K562 (cell line): Measurements from ENCODE around the gene LRP2. TPM values are rescaled to one million over a fixed set of nuclear protein-coding genes. Genes with fewer than 3 reads are reported as not detected.

Experiments used
- ARID1B ChIP-seq: fragments of 450-650 bp; IDR thresholded peaks from 2 replicates; pipeline ENCODE4 v1.6.1; 2016; ENCODE audit warnings: antibody characterized with exemption, mild to moderate bottlenecking, inconsistent platforms
- CBX1 ChIP-seq: sonication (generic); IDR thresholded peaks from 2 replicates; pipeline ENCODE4 v1.6.1; 2016; ENCODE audit warnings: antibody characterized with exemption, low read depth, mild to moderate bottlenecking
- CHAMP1 ChIP-seq: fragments of 450-650 bp; IDR thresholded peaks from 2 replicates; pipeline ENCODE4 v1.6.1; 2016; ENCODE audit warnings: mild to moderate bottlenecking
- ILK ChIP-seq: fragments of 450-650 bp; IDR thresholded peaks from 2 replicates; pipeline ENCODE4 v1.6.1; 2016; ENCODE audit warnings: missing genetic modification characterization, low read depth, mild to moderate bottlenecking, missing compliant biosample characterization, moderate library complexity, borderline replicate concordance
- MLLT1 ChIP-seq, 2 experiments: fragments of 450-650 bp; IDR thresholded peaks; 2 replicates each; pipeline ENCODE4 v1.6.1; 2016
- MXD1 ChIP-seq: fragments of 250-450 bp; sonication (Bioruptor Pico); IDR thresholded peaks from 2 replicates; pipeline ENCODE4 v1.8.0; 2021; ENCODE audit warnings: borderline replicate concordance, mild to moderate bottlenecking, moderate library complexity; ENCODE audit not compliant: poor library complexity, severe bottlenecking
- PHF20 ChIP-seq: fragments of 450-650 bp; IDR thresholded peaks from 2 replicates; pipeline ENCODE4 v1.6.1; 2018; ENCODE audit not compliant: partially characterized antibody
- PKNOX1 ChIP-seq: fragments of 450-650 bp; IDR thresholded peaks from 2 replicates; pipeline ENCODE4 v1.6.1; 2016
- SNAPC5 ChIP-seq: fragments of 250-450 bp; sonication (Bioruptor Pico); IDR thresholded peaks from 2 replicates; pipeline ENCODE4 v1.8.0; 2021; ENCODE audit warnings: moderate library complexity, mild to moderate bottlenecking, inconsistent platforms
- SRF ChIP-seq, 2 experiments: fragments of 250-450, 450-650 bp in 1 of 2; sonication (Bioruptor Pico) in 1 of 2; sonication (generic) in 1 of 2; formaldehyde crosslinking; IDR thresholded peaks; 2 replicates each; pipeline versions ENCODE4 v1.5.0 to v1.5.1; 2020 to 2022; ENCODE audit warnings: mild to moderate bottlenecking in 1 of 2, missing genetic modification reagents in 1 of 2
- STAT6 ChIP-seq: sonication (generic); formaldehyde crosslinking; IDR thresholded peaks from 2 replicates; pipeline ENCODE4 v1.8.1; 2023; ENCODE audit warnings: mild to moderate bottlenecking, missing genetic modification reagents
- XRCC4 ChIP-seq: IDR thresholded peaks from one replicate; pipeline ENCODE4 v1.6.1; 2011; ENCODE audit not compliant: insufficient read depth, insufficient read length; ENCODE audit errors: extremely low read depth
- ZFP36 ChIP-seq: fragments of 150-350 bp; IDR thresholded peaks from 2 replicates; pipeline ENCODE4 v1.6.1; 2018; ENCODE audit warnings: low read length, low read depth; ENCODE audit not compliant: partially characterized antibody
- ZNF143 ChIP-seq: sonication (generic); formaldehyde crosslinking; IDR thresholded peaks from 2 replicates; pipeline ENCODE4 v1.9.0; 2022; ENCODE audit warnings: mild to moderate bottlenecking, missing genetic modification reagents
- ZNF277 ChIP-seq: fragments of 250-450 bp; sonication (Bioruptor Pico); IDR thresholded peaks from 2 replicates; pipeline ENCODE4 v1.8.0; 2022; ENCODE audit warnings: inconsistent platforms, mild to moderate bottlenecking, moderate library complexity, borderline replicate concordance
- polyA plus RNA-seq, 8 experiments: library from polyadenylated mRNA; depleted of rRNA in 4 of 8; stranded (reverse) in 5 of 8; unstranded in 3 of 8; fragments of >200 nt; fragmentation: Nextera tagmentation in 2 of 8; fragmentation: Illumina TruSeq in 1 of 8; extraction: Ambion mirVana in 2 of 8; extraction: Trizol in 1 of 8; gene quantifications; 2 replicates each; pipeline versions ENCODE4 v1.2.1 to v1.2.3, GENCODE V29; 2011 to 2014; ENCODE audit warnings: inconsistent platforms in 1 of 8, missing spikeins in 1 of 8
- total RNA-seq, 7 experiments: library from RNA; depleted of rRNA in 6 of 7; stranded (reverse); fragments of >200 nt in 6 of 7; fragmentation: Illumina TruSeq in 2 of 7; extraction: Trizol in 2 of 7; gene quantifications; 2 replicates each; pipeline versions ENCODE4 v1.2.1 to v1.2.3, GENCODE V29; 2011 to 2021; ENCODE audit warnings: low replicate concordance in 1 of 7

The LRP2 gene
- total and polyA plus RNA-seq, 9 of the 15 experiments (the other 6 are each of a cell fraction or from before 2014, with no cell fraction given) = 0.04 to 0.18 (median 0.11) TPM; not detected in 1

- TF ChIP-seq CHAMP1 = peak; percentile 75
- TF ChIP-seq SRF (CRISPR knock-in tag; IDR thresholded peaks at IDR 0.05) = no peak
- no peak for TF ChIP-seq XRCC4
- no peak for TF ChIP-seq STAT6
- TF ChIP-seq ZNF277 (CRISPR knock-in tag) = no peak
- TF ChIP-seq ZFP36 = no peak
- TF ChIP-seq ILK = no peak
- TF ChIP-seq PHF20 = no peak
- no peak for TF ChIP-seq ZNF143 (CRISPR knock-in tag)
- TF ChIP-seq MXD1 (CRISPR knock-in tag) = no peak
- TF ChIP-seq ARID1B = peak; percentile 90
- no peak for TF ChIP-seq CBX1
- no peak for TF ChIP-seq SNAPC5 (CRISPR knock-in tag)
- peak; percentile 80 for TF ChIP-seq PKNOX1
- TF ChIP-seq MLLT1 (IDR thresholded peaks at IDR 0.05) = no peak
Measured at GRCh38 chr2:169129703-169130243, 232.6 kb downstream of the LRP2 start (continued).
